GM13976 (cell line): Measurements from ENCODE around the gene HARS2.

Source experiments
- DNase-seq: peaks from one replicate; pipeline ENCODE4 v3.0.0; 2012; ENCODE audit warnings: low spot score
- in situ Hi-C: fragments of 300-500 bp; cut with MboI; formaldehyde crosslinking; loops from one replicate; pipeline ENCODE4 v1.12.0; 2022; ENCODE audit warnings: low sequenced_read_pairs, mixed read lengths, inconsistent platforms; ENCODE audit not compliant: unreplicated experiment
- TF ChIP-seq, protein P1 (sequence below): IDR thresholded peaks from 2 replicates; pipeline ENCODE4 v1.5.1; 2012; ENCODE audit warnings: borderline replicate concordance, mild to moderate bottlenecking; ENCODE audit not compliant: insufficient read depth; ENCODE audit errors: extremely low read depth, missing control alignments, control extremely low read depth

The HARS2 gene

DNA sequence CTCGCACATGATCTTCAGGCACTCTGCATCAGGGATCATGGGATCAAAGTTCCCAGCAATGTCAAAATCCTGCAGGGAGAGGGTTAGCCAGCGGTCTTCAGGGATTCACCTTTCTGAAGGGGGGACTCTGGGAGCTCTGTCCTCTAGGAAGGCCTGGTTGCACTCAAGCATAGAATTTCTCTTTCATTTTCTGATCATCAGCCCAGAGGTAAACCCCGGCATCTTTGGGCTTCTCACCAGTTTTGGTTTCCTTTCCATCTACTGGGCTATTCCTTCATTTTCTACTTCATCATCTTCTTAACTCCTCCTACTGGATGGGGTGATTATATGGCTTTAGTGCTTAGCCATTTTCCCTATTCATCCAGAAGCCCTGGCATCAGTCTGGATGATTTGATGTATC, 13.3 kb upstream of the HARS2 start:
- no peak for DNase-seq
- in situ Hi-C loops = no loop called here
- TF ChIP-seq, protein P1, sequence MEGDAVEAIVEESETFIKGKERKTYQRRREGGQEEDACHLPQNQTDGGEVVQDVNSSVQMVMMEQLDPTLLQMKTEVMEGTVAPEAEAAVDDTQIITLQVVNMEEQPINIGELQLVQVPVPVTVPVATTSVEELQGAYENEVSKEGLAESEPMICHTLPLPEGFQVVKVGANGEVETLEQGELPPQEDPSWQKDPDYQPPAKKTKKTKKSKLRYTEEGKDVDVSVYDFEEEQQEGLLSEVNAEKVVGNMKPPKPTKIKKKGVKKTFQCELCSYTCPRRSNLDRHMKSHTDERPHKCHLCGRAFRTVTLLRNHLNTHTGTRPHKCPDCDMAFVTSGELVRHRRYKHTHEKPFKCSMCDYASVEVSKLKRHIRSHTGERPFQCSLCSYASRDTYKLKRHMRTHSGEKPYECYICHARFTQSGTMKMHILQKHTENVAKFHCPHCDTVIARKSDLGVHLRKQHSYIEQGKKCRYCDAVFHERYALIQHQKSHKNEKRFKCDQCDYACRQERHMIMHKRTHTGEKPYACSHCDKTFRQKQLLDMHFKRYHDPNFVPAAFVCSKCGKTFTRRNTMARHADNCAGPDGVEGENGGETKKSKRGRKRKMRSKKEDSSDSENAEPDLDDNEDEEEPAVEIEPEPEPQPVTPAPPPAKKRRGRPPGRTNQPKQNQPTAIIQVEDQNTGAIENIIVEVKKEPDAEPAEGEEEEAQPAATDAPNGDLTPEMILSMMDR = no peak

DNA sequence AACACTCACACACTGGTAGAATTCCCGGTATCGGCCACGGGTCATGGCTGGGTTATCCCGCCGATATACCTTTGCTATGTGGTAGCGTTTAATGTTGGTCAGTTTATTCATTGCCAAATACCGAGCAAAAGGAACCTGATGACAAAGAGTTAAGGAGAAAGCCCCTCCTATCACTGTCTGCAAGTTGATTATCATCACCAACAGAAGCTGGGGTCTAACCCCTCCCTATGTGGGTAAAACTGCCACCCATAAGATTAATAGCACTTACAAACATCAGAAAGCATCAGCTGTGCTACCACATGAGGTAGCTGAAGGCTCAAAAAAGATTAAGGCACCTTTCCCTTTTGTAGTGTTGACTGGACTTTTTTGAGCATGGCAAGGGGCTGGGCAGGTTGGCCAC, 12.3 kb upstream of the HARS2 start:
- in situ Hi-C loops = no loop called here
- DNase-seq = no peak
- TF ChIP-seq, protein P1 = no peak

DNA sequence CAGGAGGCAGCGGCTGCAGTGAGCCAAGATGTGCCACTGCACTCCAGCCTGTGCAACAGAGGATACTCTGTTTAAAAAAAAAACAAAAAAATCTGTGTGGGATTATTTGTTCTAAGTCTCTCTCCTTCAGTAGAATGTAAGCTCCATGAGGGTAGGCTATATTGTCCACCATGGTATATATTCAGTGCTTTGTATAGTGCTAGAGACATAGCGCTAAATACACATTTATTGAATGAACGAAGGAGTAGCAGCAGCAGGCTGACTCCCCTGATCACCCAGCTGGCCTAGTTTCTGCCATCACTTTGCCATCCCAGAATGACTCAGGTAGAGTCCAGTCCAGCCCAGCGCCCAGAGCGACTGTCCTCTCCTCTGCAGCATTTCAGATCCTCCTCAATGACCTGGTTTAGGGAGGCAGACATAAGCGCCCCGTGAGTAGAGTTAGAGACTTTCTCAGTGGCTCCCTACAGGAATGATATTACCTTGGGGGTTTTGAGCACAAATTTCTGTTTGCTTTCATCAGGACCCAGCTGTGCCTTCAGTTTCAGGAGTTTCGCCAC, 801 bp upstream of the HARS2 start:
- DNase-seq = no peak
- TF ChIP-seq, protein P1 = no peak
- in situ Hi-C loops = no loop called here

DNA sequence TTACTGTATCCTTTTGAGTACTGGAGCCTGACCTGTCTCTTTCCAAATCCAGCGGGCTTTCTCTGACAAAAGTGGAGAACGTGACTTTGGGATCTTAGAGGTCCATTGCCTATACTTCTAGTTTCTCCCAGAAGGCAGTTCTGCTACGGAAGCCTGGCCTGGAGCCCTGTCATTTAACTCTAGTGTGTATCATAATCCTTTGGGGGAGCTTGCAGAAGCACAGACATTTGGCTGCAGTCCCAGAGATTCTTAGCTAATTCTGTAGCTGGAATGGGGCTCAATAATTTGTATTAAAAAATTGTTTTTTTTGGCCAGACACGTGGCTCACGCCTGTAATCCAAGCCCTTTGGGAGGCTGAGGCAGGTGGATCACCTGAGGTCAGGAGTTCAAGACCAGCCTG, 3.0 kb downstream of the HARS2 start:
- TF ChIP-seq, protein P1 = no peak
- no peak for DNase-seq
- in situ Hi-C loops = no loop called here

DNA sequence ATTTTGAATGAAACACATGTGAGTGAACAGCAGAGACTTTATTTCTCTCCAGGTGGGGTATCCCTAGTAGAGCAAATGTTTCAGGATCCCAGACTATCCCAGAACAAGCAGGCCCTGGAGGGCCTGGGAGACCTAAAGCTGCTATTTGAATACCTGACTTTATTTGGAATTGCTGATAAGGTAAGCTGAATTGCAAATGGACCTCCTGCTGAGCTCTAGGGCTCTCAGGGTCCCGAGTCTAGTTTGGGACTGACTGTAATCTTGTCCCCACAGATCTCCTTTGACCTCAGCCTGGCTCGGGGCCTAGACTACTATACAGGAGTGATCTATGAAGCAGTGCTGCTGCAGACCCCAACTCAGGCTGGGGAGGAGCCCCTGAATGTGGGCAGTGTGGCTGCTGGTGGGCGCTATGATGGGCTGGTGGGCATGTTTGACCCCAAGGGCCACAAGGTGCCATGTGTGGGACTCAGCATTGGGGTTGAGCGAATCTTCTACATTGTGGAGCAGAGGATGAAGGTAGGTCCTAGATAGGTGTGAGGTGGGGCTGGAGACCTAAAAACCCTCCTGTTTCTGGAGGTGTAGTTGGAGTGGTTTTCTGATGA, 5.7 kb downstream of the HARS2 start:
- TF ChIP-seq, protein P1 = no peak
- in situ Hi-C loops = no loop called here
- DNase-seq = no peak

DNA sequence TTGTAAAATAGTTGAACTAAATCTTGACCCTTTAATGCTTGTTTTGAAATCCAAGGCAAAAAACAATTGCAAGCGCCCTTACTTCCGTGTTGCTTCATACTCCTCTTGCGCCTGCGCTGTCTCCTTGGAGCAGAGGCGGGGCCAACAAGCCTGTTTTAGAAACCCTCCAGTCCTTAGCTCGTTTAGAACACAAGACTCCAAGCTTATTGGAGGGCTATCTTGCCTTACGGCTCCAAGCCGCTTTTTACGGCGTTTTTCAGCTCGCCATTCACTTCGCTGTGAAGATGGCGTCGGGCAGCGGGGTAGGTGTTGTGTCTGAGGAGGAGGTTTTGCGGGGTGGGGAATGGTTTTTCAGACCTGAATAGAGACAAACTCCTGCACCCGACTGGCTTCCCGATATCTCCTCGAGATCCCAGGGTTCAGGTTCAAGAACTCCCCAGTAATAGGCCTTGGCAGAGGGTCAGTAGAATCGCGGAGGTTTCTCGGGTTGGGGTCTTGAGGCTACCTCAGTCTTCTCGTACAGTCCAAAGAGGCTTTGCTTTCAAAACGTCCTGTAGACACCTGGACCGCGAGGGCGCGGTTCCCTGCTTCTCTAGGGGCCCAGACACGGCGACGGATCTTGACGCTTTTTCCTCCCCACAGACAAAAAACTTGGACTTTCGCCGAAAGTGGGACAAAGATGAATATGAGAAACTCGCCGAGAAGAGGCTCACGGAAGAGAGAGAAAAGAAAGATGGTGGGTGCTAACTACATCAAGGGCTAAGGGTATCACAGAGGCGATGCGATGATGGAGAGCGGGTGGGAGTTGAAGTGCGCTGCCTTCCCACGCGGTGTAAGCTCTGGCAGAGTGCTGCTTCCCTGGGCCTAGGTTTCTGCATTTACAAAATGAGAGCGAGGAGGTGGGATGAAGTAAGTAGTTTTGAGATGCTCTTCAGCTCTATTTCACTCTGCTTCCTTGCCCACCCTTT, 9.2 kb downstream of the HARS2 start, which contains the start of gene ZMAT2:
ZMAT2 (plus strand) TSS at position 271 of the 968 bp plus-strand sequence; CDS start at position 285, 14 bp downstream.
- TF ChIP-seq, protein P1 = no peak
- DNase-seq = peak; percentile 93
- in situ Hi-C loops = loop anchor here (25.0 kb wide), 1 partner anchor 463 kb away; no protein-coding TSS in a partner anchor
